ENCODE results near the gene SLCO4A1. TPM values are rescaled to one million over a fixed set of nuclear protein-coding genes. Genes with fewer than 3 reads are reported as not detected.

SLCO4A1 gene
- total RNA-seq, 2 donors from 2014 or later = 2.6 to 6.2 TPM

- Histone ChIP-seq H3K4me1 (peaks cover 5% of the 10 kb centered on the region), H3K27ac (no peak overlapping the region), H3K27me3 (peaks cover 0 to 12% of the 10 kb centered on the region in 2 donors), H3K36me3 (replicated peaks in 1 of 2; ENCODE audit: insufficient read depth in 1 of 2, low read depth in 2 of 2) (no peaks in the 10 kb centered on the region), H3K4me3 (no peak overlapping the region), H3K9me3 (no peaks in the 10 kb centered on the region)
- DNase-seq = no peak
- no peak for ATAC-seq
- intact Hi-C loops (cut with DNase I) = no loop called here
- 59 to 64% methylated on average over 19 to 20 of the region's 20 CpGs for WGBS, 2 donors
- TF ChIP-seq POLR2A (IDR thresholded peaks at IDR 0.05) (no peak), CTCF (IDR thresholded peaks at IDR 0.05) (no peak)
These were observed 68.0 kb downstream of the SLCO4A1 start for GRCh38 chr20:62710221-62710885.

GRCh38 chr20:62710886-62711702, 68.8 kb downstream of the SLCO4A1 start:
- ATAC-seq (no peak), DNase-seq (no peak)
- WGBS, 2 donors = 45 to 56% methylated on average over 6 to 23 of the region's 23 CpGs
- Histone ChIP-seq H3K4me3 (no peak overlapping the region), H3K4me1 (peaks cover 5% of the 10 kb centered on the region), H3K27me3 (peaks cover 0 to 12% of the 10 kb centered on the region in 2 donors), H3K9me3 (no peaks in the 10 kb centered on the region), H3K36me3 (replicated peaks in 1 of 2; ENCODE audit: insufficient read depth in 1 of 2, low read depth in 2 of 2) (no peaks in the 10 kb centered on the region), H3K27ac (no peak overlapping the region)
- no peak for TF ChIP-seq CTCF (IDR thresholded peaks at IDR 0.05)
- TF ChIP-seq POLR2A (IDR thresholded peaks at IDR 0.05) = no peak
- intact Hi-C loops (cut with DNase I) = no loop called here

- no peak overlapping the region for H3K4me3 ChIP-seq
- DNase-seq (no peak), ATAC-seq (no peak)
- H3K27me3 ChIP-seq = peaks cover 0 to 12% of the 10 kb centered on the region in 2 donors
- H3K9me3 ChIP-seq = no peaks in the 10 kb centered on the region
- peaks cover 5% of the 10 kb centered on the region for H3K4me1 ChIP-seq
- intact Hi-C loops (cut with DNase I) = no loop called here
- no peak overlapping the region for H3K27ac ChIP-seq
- WGBS, 2 donors = 39 to 60% methylated on average over 6 to 23 of the region's 23 CpGs
- TF ChIP-seq CTCF (IDR thresholded peaks at IDR 0.05) (no peak), POLR2A (IDR thresholded peaks at IDR 0.05) (no peak)
- H3K36me3 ChIP-seq (replicated peaks in 1 of 2; ENCODE audit: insufficient read depth in 1 of 2, low read depth in 2 of 2) = no peaks in the 10 kb centered on the region
These were observed 69.4 kb downstream of the SLCO4A1 start for GRCh38 chr20:62711703-62712101.

GRCh38 chr20:62712606-62713005, 70.3 kb downstream of the SLCO4A1 start:
- 59 to 72% methylated on average over 4 to 8 of the region's 8 CpGs for WGBS, 2 donors
- ATAC-seq (no peak), DNase-seq (no peak)
- no peaks in the 10 kb centered on the region for H3K9me3 ChIP-seq
- H3K27me3 ChIP-seq = peaks cover 0 to 12% of the 10 kb centered on the region in 2 donors
- H3K36me3 ChIP-seq (replicated peaks in 1 of 2; ENCODE audit: insufficient read depth in 1 of 2, low read depth in 2 of 2) = no peaks in the 10 kb centered on the region
- H3K4me3 ChIP-seq = no peak overlapping the region
- no peak overlapping the region for H3K27ac ChIP-seq
- intact Hi-C loops (cut with DNase I) = no loop called here
- peaks cover 5% of the 10 kb centered on the region for H3K4me1 ChIP-seq
- no peak for TF ChIP-seq POLR2A (IDR thresholded peaks at IDR 0.05)
- no peak for TF ChIP-seq CTCF (IDR thresholded peaks at IDR 0.05)
